GM10266 (cell line): ENCODE data around the gene UBA1.

Experiments
- DNase-seq: peaks from one replicate; pipeline ENCODE4 v3.0.0; 2012; ENCODE audit errors: extremely low spot score
- TF ChIP-seq, protein P1 (sequence below): IDR thresholded peaks from 2 replicates; pipeline ENCODE4 v1.5.1; 2012; ENCODE audit warnings: mild to moderate bottlenecking, low read depth; ENCODE audit not compliant: control insufficient read depth, insufficient read depth; ENCODE audit errors: missing control alignments

The UBA1 gene

DNA sequence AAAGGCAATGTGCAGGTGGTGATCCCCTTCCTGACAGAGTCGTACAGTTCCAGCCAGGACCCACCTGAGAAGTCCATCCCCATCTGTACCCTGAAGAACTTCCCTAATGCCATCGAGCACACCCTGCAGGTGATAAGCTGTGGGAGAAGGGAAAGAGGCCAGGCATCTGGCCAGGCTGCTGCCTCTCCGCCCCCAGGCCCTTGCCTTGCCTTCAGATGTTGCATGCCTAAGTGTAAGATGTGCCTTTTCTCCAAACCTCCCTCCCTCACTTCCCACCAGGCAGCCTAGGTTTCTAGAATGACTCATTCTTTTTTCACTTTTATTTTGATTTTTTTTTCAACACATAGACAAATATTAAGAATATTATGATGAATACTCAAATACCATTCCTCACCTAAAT, 12.7 kb downstream of the UBA1 start:
- TF ChIP-seq, protein P1, sequence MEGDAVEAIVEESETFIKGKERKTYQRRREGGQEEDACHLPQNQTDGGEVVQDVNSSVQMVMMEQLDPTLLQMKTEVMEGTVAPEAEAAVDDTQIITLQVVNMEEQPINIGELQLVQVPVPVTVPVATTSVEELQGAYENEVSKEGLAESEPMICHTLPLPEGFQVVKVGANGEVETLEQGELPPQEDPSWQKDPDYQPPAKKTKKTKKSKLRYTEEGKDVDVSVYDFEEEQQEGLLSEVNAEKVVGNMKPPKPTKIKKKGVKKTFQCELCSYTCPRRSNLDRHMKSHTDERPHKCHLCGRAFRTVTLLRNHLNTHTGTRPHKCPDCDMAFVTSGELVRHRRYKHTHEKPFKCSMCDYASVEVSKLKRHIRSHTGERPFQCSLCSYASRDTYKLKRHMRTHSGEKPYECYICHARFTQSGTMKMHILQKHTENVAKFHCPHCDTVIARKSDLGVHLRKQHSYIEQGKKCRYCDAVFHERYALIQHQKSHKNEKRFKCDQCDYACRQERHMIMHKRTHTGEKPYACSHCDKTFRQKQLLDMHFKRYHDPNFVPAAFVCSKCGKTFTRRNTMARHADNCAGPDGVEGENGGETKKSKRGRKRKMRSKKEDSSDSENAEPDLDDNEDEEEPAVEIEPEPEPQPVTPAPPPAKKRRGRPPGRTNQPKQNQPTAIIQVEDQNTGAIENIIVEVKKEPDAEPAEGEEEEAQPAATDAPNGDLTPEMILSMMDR: no peak
- no peak for DNase-seq

- no peak for DNase-seq
- TF ChIP-seq, protein P1: no peak
Observed at GRCh38 chrX:47208108-47208507, 14.5 kb downstream of the UBA1 start.

GRCh38 chrX:47209508-47210238, 16.0 kb downstream of the UBA1 start:
- DNase-seq: no peak
- TF ChIP-seq, protein P1: no peak

GRCh38 chrX:47210661-47211425, 17.2 kb downstream of the UBA1 start:
- no peak for DNase-seq
- TF ChIP-seq, protein P1: no peak

- TF ChIP-seq, protein P1: no peak
- no peak for DNase-seq
Observed at GRCh38 chrX:47212381-47213293, 19.0 kb downstream of the UBA1 start.

DNA sequence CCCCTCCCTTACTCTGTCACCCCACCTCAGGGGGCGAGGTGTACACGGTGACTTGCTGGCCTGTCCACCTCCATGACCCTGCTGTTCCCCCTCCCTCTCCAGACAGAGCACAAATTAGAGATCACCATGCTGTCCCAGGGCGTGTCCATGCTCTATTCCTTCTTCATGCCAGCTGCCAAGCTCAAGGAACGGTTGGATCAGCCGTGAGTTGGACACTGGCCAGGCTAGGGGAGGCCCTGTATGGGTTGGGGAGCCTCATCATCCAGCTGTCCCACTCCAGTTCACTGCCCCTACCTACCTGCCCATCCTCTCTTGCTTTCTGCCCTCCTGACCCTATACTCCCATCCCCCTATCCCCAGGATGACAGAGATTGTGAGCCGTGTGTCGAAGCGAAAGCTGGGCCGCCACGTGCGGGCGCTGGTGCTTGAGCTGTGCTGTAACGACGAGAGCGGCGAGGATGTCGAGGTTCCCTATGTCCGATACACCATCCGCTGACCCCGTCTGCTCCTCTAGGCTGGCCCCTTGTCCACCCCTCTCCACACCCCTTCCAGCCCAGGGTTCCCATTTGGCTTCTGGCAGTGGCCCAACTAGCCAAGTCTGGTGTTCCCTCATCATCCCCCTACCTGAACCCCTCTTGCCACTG, 20.9 kb downstream of the UBA1 start:
- TF ChIP-seq, protein P1: no peak

More for the DNA sequence above, 20.9 kb downstream of the UBA1 start:
- no peak for DNase-seq
